ENCODE results near the gene DDX39B.
A peak's percentile ranks its signal among the peaks of the same experiment; 100 is the strongest.
"Not testable (repeated sequence)": the region's sequence is repeated elsewhere in the genome, so short reads cannot be mapped to it uniquely, and the experiment has no call there.

Gene DDX39B

DNA sequence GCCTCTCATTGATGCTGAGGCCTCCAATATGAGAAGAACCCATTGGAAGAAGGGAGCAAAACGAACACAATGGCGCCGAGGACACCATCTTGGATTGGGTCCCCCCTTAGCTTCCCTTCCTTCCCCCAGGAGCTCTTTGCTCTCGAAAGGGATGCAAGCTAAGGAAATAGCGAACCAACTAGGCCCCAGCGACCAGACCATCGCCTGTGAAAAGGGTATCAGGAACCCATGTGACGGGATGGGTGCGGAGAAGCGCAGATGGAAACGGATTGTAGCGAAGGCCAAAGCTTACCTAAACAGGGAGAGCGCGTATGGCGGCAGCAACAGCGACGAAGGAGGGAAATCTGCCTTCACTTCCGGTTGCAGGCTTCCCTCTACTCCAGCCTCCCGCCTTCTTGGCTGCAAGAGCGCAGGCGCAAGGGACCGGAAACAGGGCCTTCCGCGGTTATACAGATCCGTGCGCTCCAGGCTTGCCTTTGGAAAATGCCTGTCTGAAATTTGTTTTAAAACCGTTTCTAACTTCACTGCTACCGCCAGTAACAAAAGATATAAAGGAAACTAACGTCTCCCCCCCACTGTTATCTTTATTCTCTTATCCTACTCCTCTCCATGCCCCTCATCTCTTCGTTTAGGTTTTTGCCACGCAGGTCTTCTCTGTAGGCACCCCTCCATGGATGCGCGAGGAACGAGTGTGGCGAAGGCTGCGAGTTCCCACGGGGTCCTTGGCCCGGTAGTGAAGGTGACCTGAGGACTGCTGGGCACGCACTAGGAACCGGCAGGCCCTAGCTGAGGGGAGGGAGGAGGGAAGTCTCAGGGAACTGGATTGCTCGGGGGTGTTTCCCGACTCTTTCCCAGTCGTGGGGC, at the start of gene DDX39B:
Gene DDX39B (minus strand): TSS at position 346 of the 864 bp plus-strand sequence. CDS start 1,471 bp downstream, outside the sequence.
- DNase-seq, result peak; percentile 92

DNA sequence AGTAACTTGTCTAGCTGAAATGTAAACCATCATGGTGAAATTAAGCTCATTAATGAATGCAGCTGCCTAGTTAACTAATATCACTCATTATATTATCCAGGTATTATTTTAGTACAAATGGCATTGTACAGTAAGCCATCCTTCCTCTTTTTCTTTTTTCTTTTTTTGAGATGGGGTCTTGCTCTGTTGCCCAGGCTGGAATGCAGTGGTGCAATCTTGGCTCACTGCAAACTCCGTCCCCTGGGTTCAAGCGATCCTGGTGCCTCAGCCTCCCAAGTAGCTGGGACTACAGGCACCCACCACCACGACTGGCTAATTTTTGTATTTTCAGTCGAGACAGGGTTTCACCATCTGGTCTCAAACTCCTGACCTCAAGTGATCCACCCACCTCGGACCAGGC, 48.9 kb upstream of the DDX39B start:
- DNase-seq, result not testable (repeated sequence)

DNA sequence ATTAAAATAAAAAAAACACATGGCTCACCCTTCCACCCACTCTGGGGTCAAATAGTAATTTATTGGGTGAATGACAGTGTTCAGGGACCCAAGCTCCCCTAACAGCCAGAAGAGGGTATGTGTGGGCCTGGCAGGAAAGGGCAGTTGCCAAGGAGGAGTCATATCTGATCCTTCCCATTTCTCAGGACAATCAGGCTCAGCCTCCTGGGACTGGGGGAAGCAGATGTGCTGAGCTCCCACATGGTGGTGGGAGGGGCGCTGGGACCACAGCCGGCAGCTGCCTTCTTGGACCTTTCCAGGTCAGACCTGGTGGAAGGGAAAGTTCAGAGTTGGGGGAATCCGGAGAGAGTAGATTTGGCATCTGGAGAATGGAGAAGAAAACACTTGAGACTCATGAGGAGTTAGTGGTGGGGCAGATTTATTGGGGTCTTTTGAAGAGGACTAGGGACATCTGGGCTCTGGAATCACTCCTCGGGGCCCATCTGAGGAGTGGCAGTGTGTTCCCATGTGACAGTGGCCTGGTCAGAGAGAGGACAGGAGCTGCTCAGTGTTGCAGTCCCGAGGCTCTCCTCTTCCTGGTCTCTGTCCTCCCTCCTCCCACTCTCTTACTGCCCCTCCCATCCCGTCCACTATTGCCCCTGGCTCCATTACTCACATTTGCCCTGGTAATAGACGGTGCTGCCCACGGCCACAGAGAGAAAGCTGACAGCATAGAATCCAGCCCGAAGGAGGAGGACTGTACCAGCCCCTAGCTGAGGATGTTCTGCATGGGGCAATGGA, 47.3 kb upstream of the DDX39B start:
- DNase-seq, result no peak

DNA sequence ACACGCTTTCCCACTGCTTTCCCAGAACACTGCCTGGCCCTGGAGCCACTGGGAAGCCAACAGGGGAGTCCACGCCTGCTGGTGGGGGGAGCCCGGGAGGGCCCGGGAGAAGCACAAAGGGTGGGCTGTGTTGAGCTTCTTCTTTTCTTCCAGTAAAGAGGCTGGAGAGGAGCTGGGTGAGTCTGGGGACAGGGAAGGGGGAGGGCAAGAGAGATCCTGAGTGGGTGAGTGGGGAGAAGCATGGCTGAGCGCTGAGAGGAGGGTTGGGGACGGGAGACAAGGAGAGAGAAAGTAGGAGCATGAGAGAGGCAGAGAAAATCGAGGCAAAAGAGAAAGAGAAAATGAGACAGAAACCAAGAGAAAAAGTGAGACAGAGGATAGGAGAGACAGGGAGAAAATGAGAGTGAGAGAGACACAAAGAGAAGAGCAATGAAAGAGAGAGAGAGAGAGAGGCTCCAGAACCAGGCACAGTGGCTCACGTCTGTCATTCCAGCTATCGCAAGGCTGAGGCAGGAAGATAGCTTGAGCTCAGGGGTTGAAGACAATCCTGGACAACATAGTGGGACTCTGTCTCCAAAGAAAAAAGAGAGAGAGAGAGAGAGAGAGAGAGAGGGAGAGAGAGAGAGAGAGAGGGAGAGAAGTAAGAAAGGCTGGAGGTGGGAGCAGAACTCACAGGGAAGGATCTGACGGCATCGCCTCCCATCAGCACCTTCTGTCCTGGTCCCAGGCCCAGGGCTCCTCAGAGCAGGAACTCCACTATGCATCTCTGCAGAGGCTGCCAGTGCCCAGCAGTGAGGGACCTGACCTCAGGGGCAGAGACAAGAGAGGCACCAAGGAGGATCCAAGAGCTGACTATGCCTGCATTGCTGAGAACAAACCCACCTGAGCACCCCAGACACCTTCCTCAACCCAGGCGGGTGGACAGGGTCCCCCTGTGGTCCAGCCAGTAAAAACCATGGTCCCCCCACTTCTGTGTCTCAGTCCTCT, 46.3 kb upstream of the DDX39B start:
- no peak for DNase-seq

DNA sequence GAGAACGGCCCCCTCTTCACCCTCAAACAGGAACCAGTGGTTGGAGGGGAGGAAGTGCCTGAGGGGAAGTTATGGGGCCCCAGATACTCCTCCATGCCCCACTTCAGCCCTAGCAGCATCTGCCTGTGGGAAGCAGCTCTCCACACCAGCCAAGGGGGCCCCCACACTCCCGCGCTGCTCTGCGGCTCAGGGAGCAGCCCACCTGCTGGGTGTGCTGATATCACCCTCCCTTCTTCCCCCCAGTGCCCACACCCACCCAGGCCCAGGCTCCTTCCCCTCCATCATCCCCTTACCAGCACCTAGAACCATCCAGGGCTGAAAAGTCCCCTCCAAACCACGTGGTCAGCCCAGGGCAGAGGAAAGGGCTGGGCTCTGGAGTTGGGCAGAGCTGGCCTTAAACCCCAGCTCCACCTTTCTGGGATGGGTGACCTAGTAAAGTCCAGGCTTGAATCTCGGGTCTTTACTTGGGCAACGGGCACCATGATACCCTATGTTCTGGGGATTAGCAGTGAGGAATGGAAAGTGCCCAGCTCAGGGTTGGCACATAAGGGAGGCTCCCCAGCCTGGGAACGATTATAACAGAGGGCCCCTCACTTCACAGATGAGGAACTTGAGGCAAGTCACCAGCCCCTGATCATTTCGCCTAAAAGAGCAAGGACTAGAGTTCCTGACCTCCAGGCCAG, 44.9 kb upstream of the DDX39B start:
- no peak for DNase-seq

DNA sequence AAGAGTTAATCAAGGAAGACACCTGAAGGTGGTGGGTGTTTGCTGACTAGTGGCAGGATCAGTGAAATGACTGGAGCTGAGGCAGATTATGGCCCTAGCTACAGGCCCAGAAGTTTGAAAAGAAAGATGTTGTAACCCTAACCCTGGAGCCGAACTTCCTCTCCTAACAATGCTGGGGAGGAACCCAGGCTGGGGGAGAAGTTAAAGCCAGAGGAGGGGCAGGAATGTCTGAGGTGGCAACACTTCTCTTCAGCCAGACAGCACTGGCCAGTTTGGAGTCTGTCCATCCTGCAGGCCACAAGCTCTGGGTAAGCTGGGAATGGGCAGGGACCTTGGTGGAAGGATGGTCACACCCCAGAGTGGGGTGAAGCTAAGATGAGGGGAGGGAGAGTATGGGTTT, 44.2 kb upstream of the DDX39B start, which contains the start of gene LST1:
Gene LST1 (plus strand): TSS at position 270 of the 400 bp plus-strand sequence. CDS start 1,023 bp downstream, outside the sequence.
- DNase-seq, result no peak

DNA sequence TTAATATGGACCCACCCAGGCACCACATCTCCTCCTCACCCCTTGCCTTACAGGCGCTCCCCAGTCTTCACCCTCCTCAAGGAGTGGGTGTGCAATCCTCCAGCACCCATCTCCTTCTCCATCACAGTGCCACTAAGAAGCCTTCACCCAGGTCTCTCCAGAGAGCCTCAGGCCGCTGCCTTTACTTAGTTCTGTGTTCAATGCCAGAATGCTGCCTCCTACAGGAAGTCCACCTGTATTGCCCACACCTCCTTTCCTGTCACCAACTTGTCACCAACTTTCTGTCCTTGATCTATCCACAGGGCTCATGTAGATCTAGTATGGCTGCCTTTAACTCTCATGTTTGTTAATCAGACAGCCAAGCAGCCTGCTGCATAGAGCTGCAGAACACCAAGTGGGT, 43.7 kb upstream of the DDX39B start:
- no peak for DNase-seq

DNA sequence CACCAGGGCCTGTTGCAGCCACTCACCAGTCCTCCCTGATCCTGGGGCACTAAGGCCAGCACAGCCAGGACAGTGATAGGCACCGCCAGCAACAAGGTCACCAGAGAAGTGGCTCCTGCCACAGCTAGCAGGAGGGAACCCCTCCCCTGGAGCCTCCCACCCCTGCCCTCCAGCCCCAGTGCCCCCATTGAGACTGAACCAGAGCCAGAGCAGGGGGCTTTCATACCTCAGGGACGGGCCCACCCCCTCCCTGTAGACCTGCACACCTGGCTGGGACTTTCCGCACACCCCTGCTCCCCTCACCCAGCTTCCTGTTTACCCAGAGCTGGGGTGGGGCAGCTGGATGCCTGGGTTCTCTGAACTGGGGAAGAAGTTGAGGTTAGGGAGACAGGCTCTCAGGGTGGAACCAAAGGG, 40.4 kb upstream of the DDX39B start, which contains the start of gene LTB:
Gene LTB (minus strand): TSS at position 195 of the 414 bp plus-strand sequence. CDS start 7 bp downstream, at position 188.
- DNase-seq, result peak; percentile 52

DNA sequence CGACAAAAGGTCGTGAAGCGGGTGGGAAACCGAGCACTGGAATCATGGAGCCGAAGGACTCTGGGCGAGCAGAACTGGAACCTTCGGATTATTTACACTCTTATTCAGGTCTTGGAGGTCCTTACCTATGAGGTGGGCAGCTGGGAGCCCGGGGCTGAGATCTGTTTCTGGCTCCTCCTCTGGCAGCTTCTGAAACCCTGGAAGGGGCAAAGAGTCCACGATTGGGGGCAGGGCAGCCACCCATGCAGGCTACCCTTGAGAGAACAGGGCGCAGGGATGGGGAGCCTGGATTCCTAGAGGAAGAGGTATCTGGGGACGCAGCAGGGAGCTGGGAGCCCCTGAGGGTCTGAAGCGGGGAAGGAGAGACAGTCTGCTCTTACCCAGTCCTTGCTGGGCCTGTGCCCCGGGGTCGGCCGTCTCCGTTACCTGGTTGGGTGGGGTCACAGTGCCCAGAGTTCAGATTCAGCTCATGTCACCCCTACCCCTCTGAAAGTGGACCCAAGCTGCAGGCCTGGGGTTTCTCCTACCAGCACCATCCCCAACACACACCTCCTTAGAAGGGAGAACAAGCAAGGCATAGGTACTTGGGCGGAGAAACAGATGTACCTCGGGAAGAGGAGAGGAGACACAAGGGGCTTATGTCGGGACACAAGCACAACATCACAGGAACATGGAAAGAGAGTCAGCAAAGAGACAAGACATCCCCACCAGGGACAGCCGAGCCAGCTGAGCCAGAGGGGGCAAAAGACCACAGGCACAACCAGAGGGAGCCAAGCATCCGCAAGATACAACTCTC, 39.8 kb upstream of the DDX39B start:
- DNase-seq, result no peak

DNA sequence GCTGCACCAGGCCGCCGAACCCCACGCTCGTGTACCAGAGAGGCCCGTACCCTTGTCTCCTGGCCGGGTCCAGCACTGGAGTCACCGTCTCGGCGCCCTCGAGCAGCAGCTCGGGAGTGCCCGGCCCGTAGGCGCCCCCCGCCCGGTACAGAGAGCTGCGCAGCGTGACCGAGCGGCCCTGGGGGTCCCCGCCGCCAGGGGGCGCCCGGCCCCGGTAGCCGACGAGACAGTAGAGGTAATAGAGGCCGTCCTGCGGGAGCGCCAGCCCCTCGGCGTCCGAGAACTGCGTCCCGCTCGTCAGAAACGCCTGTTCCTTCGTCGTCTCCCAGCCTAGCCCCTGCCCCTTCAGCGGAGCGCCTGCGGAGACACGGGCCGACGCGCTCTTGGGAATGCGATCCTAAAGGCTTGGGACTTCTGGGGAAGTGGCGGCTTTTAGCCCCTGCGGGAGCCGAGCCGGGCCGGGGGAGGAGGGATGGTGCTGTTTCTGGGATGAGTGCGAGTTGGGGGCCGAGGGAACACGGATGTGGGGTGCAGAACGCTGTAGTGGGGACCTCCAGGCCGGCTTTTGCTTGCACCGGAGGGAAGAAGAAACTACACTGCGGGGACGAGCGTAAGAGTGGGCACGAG, 39.1 kb upstream of the DDX39B start:
- DNase-seq, result peak; percentile 92

DNA sequence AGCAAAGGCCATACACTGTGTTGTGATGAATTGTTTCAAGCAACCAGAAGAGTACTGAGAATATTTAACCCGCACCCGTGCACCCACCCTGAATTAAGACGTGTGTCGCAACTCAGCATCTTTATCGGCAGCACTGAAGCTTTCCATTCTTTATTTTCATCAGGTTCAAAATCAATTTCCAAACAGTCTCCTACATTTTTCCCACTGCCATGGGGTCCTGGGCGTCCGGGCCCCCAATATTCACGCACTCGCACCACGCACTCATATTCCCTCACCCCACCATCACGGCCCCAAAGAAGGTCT, 38.6 kb upstream of the DDX39B start:
- no peak for DNase-seq

DNA sequence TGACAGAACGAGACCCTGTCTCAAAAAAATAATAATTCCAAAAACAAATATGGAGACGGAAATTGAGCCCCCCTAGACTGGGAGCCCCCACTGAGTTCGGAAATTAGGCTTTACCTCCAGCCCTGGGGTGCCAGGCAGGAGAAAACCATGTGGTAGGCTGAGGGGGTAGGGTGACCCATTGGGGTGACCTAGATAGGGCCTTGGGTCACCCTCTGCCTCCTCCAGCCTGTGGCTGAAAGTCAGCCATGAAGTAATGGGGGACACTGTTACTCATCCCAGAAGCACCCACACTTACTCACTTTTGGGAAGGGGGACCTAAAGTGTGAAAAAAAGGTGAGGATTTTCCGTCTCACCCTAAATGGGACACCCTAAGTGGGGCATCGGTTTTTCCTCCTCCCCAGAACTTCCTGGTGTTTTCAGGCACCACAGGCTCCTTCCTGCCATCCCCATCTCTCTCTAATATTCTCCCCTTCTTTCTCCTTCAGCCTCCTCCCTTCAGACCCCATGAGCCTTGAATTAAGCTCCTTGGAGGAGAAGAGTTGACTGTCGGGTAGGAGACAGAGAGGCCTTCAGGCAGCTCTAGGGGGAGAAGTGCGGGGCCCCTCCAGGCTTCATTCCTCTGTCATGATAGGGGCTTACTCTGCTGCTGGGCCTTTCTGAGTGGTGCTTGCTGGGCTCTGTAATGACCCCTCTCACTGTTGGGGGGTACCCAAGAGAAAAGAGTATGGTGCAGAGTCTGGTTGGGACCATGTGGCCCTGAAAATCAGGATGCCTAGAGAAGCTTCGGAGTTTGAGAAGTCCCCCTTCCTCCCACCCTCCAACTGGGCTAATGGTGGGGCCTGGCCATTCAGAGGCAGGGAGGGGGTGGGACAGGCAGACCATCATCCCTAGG, 38.0 kb upstream of the DDX39B start:
- no peak for DNase-seq

DNA sequence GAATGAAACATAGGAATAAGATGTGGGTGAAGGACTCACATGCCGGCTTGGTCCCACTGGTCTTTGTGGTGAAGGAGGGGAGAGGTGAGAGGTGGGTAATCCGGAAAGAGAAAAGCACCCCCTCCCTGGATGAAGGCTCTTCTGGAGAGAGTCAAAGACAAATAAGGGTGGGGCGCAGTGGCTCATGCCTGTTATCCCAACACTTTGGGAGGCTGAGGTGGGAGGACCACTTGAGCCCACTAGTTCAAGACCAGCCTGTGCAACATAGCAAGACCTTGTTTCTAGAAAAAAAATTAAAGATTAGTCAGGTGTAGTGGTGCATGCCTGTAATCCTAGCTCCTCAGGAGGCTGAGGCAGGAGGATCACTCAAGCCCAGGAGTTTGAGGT, 37.3 kb upstream of the DDX39B start:
- DNase-seq, result no peak

DNA sequence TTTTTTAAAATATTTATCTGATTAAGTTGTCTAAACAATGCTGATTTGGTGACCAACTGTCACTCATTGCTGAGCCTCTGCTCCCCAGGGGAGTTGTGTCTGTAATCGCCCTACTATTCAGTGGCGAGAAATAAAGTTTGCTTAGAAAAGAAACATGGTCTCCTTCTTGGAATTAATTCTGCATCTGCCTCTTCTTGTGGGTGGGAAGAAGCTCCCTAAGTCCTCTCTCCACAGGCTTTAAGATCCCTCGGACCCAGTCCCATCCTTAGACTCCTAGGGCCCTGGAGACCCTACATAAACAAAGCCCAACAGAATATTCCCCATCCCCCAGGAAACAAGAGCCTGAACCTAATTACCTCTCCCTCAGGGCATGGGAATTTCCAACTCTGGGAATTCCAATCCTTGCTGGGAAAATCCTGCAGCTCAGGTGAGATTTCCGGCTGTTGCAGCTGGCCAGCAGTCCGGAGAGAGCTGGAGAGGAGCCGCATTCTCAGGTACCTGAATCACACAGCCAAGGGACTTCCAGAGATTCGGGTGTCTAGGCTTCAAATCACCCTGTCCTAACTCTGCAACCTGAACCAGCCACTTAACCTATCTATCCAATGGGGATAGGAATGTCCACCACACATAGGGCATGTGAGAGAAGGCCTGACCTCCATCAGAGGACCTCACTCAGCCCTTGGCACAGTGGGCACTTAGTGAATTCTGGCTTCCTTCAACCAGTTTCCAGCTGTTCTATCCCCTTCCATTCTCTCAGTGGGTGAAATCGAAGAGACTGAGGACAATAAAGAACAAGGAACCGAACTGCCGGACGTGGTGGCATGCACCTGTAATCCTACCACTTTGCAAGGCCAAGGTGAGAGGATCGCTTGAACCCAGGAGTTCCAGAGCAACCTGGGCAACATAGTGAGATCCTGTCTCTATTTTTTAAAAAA, 36.6 kb upstream of the DDX39B start:
- no peak for DNase-seq

DNA sequence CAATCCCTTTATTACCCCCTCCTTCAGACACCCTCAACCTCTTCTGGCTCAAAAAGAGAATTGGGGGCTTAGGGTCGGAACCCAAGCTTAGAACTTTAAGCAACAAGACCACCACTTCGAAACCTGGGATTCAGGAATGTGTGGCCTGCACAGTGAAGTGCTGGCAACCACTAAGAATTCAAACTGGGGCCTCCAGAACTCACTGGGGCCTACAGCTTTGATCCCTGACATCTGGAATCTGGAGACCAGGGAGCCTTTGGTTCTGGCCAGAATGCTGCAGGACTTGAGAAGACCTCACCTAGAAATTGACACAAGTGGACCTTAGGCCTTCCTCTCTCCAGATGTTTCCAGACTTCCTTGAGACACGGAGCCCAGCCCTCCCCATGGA, 35.8 kb upstream of the DDX39B start:
- no peak for DNase-seq

DNA sequence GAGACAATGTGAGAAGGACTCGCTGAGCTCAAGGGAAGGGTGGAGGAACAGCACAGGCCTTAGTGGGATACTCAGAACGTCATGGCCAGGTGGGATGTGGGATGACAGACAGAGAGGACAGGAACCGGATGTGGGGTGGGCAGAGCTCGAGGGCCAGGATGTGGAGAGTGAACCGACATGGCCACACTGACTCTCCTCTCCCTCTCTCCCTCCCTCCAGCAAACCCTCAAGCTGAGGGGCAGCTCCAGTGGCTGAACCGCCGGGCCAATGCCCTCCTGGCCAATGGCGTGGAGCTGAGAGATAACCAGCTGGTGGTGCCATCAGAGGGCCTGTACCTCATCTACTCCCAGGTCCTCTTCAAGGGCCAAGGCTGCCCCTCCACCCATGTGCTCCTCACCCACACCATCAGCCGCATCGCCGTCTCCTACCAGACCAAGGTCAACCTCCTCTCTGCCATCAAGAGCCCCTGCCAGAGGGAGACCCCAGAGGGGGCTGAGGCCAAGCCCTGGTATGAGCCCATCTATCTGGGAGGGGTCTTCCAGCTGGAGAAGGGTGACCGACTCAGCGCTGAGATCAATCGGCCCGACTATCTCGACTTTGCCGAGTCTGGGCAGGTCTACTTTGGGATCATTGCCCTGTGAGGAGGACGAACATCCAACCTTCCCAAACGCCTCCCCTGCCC, 35.2 kb upstream of the DDX39B start:
- peak; percentile 46 for DNase-seq

DNA sequence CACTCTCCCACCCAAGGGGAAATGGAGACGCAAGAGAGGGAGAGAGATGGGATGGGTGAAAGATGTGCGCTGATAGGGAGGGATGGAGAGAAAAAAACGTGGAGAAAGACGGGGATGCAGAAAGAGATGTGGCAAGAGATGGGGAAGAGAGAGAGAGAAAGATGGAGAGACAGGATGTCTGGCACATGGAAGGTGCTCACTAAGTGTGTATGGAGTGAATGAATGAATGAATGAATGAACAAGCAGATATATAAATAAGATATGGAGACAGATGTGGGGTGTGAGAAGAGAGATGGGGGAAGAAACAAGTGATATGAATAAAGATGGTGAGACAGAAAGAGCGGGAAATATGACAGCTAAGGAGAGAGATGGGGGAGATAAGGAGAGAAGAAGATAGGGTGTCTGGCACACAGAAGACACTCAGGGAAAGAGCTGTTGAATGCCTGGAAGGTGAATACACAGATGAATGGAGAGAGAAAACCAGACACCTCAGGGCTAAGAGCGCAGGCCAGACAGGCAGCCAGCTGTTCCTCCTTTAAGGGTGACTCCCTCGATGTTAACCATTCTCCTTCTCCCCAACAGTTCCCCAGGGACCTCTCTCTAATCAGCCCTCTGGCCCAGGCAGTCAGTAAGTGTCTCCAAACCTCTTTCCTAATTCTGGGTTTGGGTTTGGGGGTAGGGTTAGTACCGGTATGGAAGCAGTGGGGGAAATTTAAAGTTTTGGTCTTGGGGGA, 34.3 kb upstream of the DDX39B start:
- no peak for DNase-seq
